Lung (tissue), 12 donors: Measurements from ENCODE around the gene ADAMTS20. TPM values are rescaled to one million over a fixed set of nuclear protein-coding genes. Genes with fewer than 3 reads are reported as not detected.

Experiments
- ATAC-seq: fragments of 200-7000 bp; cut with Tn5 transposase; one replicate; pipeline ENCODE4 v1.9.1; 2020; ENCODE audit warnings: moderate number of reproducible peaks; ENCODE audit not compliant: insufficient read depth, low FRiP score
- DNase-seq, 3 donors: peaks; one replicate each; pipeline ENCODE4 v3.0.0-alpha.2; 2013 to 2017
- H3K27ac ChIP-seq, 2 donors: one replicate each; pipeline ENCODE4 v1.5.1; 2013; ENCODE audit warnings: mild to moderate bottlenecking in 2 of 2, moderate library complexity in 2 of 2, control low read depth in 1 of 2, inconsistent platforms in 1 of 2, low read depth in 1 of 2, low read length in 1 of 2
- H3K27me3 ChIP-seq, 3 donors: one replicate each; pipeline ENCODE4 v1.5.1; 2013; ENCODE audit warnings: low read length in 2 of 3; ENCODE audit not compliant: control insufficient read depth in 3 of 3, insufficient read depth in 3 of 3
- H3K36me3 ChIP-seq, 4 donors: one replicate each; pipeline ENCODE4 v1.5.1; 2013; ENCODE audit warnings: low read length in 4 of 4, mild to moderate bottlenecking in 1 of 4, moderate library complexity in 1 of 4; ENCODE audit not compliant: control insufficient read depth in 4 of 4, insufficient read depth in 4 of 4
- H3K4me1 ChIP-seq, 5 donors: one replicate each; pipeline ENCODE4 v1.5.1; 2013; ENCODE audit warnings: low read length in 5 of 5, mild to moderate bottlenecking in 2 of 5, moderate library complexity in 1 of 5; ENCODE audit not compliant: control insufficient read depth in 5 of 5, insufficient read depth in 5 of 5
- H3K4me3 ChIP-seq: one replicate; pipeline ENCODE4 v1.5.1; 2013; ENCODE audit warnings: mild to moderate bottlenecking, control low read depth, moderate library complexity
- H3K9ac ChIP-seq, 2 donors: one replicate each; pipeline ENCODE4 v1.5.1; 2013; ENCODE audit warnings: low read length in 2 of 2, control low read depth in 1 of 2; ENCODE audit not compliant: insufficient read depth in 1 of 2
- H3K9me3 ChIP-seq, 4 donors: one replicate each; pipeline ENCODE4 v1.5.1; 2013; ENCODE audit warnings: low read length in 3 of 4, mild to moderate bottlenecking in 1 of 4, moderate library complexity in 1 of 4; ENCODE audit not compliant: control insufficient read depth in 4 of 4, insufficient read depth in 3 of 4
- WGBS, 2 donors: extraction: QIAGEN DNeasy Blood & Tissue Kit; methylation state at CpG; one replicate each; pipeline ENCODE4 v1.1.7; 2013; 5-methylcytosine and 5-hydroxymethylcytosine counted together
- polyA plus RNA-seq, 2 donors: library from polyadenylated mRNA; stranded (reverse); fragments of 200-250 nt; gene quantifications; one replicate each; pipeline ENCODE4 v1.2.1, GENCODE V29; 2013
- total RNA-seq, 2 donors: library from RNA; depleted of rRNA in 1 of 2; stranded (reverse); fragments of >200 nt in 1 of 2; gene quantifications; one replicate each; pipeline ENCODE4 v1.2.1, GENCODE V29; 2014 to 2021
- TF ChIP-seq, protein P1 (sequence below): IDR thresholded peaks from 2 replicates; pipeline ENCODE4 v1.5.1; 2012; ENCODE audit warnings: mild to moderate bottlenecking; ENCODE audit errors: control extremely low read depth, extremely low read depth
- donor health status: control.
- donor health status: control.
- donor health status: Bipolar disorder and iron deficiency.
- donor health status: healthy.
- donor health status: DM: yes; HTN: yes; CAD: no.

Gene ADAMTS20
- total and polyA plus RNA-seq, 4 donors = not detected

DNA sequence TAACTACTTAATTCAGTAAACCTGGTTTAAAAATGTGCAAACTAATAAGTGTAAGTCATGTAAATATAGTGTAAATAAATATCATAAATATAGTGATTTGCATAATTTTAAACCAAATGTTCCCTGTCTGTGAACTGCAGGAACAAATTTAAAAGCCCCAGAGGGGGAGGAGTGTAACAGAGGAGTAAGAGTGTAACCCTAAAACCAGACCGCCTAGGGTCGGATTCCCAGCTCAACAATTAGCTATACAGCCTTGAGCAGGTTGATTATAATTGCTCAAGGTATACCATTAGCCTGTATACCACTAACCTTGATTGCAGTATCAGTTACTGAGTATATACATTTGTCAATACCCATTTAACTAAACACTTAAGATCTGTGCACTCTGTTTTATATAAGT lies 218.4 kb downstream of the ADAMTS20 start:
- DNase-seq = no peak
- WGBS, 2 donors = 93 to 95% methylated on average over 2 of the region's 2 CpGs
- TF ChIP-seq, protein P1, sequence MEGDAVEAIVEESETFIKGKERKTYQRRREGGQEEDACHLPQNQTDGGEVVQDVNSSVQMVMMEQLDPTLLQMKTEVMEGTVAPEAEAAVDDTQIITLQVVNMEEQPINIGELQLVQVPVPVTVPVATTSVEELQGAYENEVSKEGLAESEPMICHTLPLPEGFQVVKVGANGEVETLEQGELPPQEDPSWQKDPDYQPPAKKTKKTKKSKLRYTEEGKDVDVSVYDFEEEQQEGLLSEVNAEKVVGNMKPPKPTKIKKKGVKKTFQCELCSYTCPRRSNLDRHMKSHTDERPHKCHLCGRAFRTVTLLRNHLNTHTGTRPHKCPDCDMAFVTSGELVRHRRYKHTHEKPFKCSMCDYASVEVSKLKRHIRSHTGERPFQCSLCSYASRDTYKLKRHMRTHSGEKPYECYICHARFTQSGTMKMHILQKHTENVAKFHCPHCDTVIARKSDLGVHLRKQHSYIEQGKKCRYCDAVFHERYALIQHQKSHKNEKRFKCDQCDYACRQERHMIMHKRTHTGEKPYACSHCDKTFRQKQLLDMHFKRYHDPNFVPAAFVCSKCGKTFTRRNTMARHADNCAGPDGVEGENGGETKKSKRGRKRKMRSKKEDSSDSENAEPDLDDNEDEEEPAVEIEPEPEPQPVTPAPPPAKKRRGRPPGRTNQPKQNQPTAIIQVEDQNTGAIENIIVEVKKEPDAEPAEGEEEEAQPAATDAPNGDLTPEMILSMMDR = no peak
- no peak overlapping the region for H3K4me3 ChIP-seq
- peaks cover 0 to 5% (median 0%) of the 10 kb centered on the region in 4 donors for H3K9me3 ChIP-seq
- H3K27ac ChIP-seq = no peak overlapping the region
- H3K4me1 ChIP-seq = peaks cover 0 to 7% (median 0%) of the 10 kb centered on the region in 5 donors
- H3K9ac ChIP-seq = no peak overlapping the region
- H3K27me3 ChIP-seq = no peaks in the 10 kb centered on the region
- no peak for ATAC-seq
- no peaks in the 10 kb centered on the region for H3K36me3 ChIP-seq

DNA sequence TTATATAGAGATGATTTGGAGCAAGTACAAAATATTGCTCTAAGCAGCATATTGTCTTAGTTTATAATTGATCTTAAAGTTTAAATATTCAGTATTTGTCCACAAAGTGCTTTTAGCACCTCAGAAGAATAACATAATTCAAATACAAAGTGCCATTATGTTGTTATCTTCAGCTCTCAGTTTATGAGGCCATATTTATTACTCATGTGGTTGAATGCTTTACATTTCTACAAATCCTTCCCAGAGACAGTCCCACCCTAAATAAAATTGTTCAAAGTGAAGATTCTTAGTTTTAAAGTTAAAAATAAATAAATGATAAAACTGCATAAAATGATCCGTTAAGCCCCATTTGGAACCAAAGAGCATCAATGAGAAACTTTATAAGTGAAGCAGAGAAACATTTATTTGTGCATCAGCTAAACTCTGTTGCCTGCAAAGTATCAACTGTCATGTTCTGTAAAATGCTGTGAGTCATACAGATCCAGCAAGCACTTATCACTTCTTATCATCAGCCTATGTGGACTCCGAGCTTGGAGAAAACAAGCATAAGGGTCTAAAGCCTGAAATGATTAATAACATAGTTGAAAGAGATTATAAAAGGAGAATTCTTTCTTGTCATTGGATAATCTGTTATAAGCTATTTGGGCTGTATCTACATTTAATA lies 218.9 kb downstream of the ADAMTS20 start:
- Histone ChIP-seq H3K36me3 (no peaks in the 10 kb centered on the region), H3K9me3 (peaks cover 0 to 5% (median under 1%) of the 10 kb centered on the region in 4 donors), H3K27me3 (no peaks in the 10 kb centered on the region), H3K9ac (no peak overlapping the region), H3K4me3 (no peak overlapping the region), H3K4me1 (peaks cover 0 to 3% (median 0%) of the 10 kb centered on the region in 5 donors), H3K27ac (no peak overlapping the region)
- 72 to 93% methylated on average over 2 of the region's 2 CpGs for WGBS, 2 donors
- ATAC-seq (no peak), DNase-seq (no peak)
- TF ChIP-seq, protein P1 = no peak

DNA sequence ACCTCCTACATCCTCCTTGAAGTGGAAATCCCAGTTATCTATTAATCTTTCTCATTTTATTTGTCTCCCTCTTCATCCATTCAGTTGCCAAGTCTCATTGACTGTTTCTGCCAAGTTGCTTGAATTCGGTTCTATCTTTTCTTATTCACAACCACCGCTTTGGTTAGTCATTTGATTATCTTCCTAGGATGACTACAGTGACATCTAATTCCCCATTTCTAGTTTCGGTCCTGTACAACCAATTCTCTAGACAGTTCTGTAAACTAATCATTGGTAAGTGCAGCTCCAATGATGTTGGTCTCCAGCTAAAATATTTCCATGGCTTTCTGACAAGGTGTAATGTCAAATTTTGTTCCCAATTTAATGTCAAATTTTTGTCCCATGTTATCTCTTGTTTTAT lies 220.1 kb downstream of the ADAMTS20 start:
- Histone ChIP-seq H3K4me1 (no peaks in the 10 kb centered on the region), H3K9ac (no peak overlapping the region), H3K27me3 (no peaks in the 10 kb centered on the region), H3K9me3 (peaks cover 0 to 5% (median 2%) of the 10 kb centered on the region in 4 donors), H3K36me3 (no peaks in the 10 kb centered on the region), H3K27ac (no peak overlapping the region), H3K4me3 (no peak overlapping the region)
- TF ChIP-seq, protein P1 = no peak
- ATAC-seq = no peak
- 80 to 89% methylated on average over 3 of the region's 3 CpGs for WGBS, 2 donors
- DNase-seq = no peak

DNA sequence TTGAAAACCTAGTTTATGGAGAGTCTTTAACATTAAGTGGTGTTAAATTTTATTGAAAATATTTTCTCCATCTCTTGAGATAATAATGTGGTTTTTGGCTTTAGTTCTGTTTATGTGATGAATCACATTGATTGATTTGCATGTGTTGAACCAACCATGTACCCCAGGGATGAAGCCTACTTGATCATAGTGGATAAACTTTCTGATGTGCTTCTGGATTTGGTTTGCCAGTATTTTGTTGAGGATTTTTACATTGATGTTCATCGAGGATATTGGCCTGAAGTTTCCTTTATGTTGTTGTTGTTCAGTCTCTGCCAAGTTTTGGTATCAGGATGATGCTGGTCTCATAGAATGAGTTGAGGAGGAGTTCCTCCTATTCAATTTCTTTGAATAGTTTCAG lies 222.6 kb downstream of the ADAMTS20 start:
- H3K9me3 ChIP-seq = peaks cover 0 to 7% (median 2%) of the 10 kb centered on the region in 4 donors
- TF ChIP-seq, protein P1 = no peak
- no peaks in the 10 kb centered on the region for H3K36me3 ChIP-seq
- H3K4me3 ChIP-seq = no peak overlapping the region
- DNase-seq (no peak), ATAC-seq (no peak)
- H3K27me3 ChIP-seq = no peaks in the 10 kb centered on the region
- H3K27ac ChIP-seq = no peak overlapping the region
- no peaks in the 10 kb centered on the region for H3K4me1 ChIP-seq
- 78 to 81% methylated on average over 1 of the region's 1 CpG for WGBS, 2 donors
- H3K9ac ChIP-seq = no peak overlapping the region
